Heart right ventricle (tissue), 16 donors: Measurements from ENCODE around the gene ADARB2. TPM values are rescaled to one million over a fixed set of nuclear protein-coding genes. Genes with fewer than 3 reads are reported as not detected.

Experiments
- ATAC-seq, 8 donors: fragments of 200-7000 bp; cut with Tn5 transposase; one replicate each; pipeline ENCODE4 v1.9.1; 2020; ENCODE audit warnings: mild to moderate bottlenecking in 8 of 8, moderate library complexity in 8 of 8, moderate number of reproducible peaks in 1 of 8
- DNase-seq, 2 donors: peaks; one replicate each; pipeline ENCODE4 v3.0.0-alpha.2; 2020
- H3K27ac ChIP-seq, 10 donors: fragments of 200-600 bp; sonication (generic) in 2 of 10; one replicate each; pipeline versions ENCODE4 v1.5.0 to v1.8.0; 2020 to 2022; ENCODE audit warnings: mild to moderate bottlenecking in 3 of 10
- H3K27me3 ChIP-seq, 7 donors: fragments of 200-600 bp; one replicate each; pipeline ENCODE4 v1.8.0; 2021 to 2022; ENCODE audit warnings: mild to moderate bottlenecking in 2 of 7
- H3K36me3 ChIP-seq, 9 donors: fragments of 200-600 bp; sonication (generic) in 1 of 9; one replicate each; pipeline versions ENCODE4 v1.5.0 to v1.8.0; 2020 to 2022; ENCODE audit warnings: mild to moderate bottlenecking in 2 of 9
- H3K4me1 ChIP-seq, 9 donors: fragments of 200-600 bp; sonication (generic) in 1 of 9; one replicate each; pipeline versions ENCODE4 v1.5.0 to v1.8.0; 2020 to 2022; ENCODE audit warnings: mild to moderate bottlenecking in 4 of 9
- H3K4me3 ChIP-seq, 10 donors: fragments of 200-600 bp; sonication (generic) in 2 of 10; one replicate each; pipeline versions ENCODE4 v1.5.0 to v1.8.0; 2020 to 2022; ENCODE audit warnings: mild to moderate bottlenecking in 7 of 10, moderate library complexity in 2 of 10
- H3K9me3 ChIP-seq, 11 donors: fragments of 200-600 bp in 10 of 11; sonication (generic) in 2 of 11; one replicate each; pipeline versions ENCODE4 v1.5.0 to v1.8.0; 2013 to 2022; ENCODE audit warnings: mild to moderate bottlenecking in 2 of 11, control low read depth in 1 of 11, moderate library complexity in 1 of 11
- CTCF ChIP-seq, 9 donors: fragments of 200-600 bp; sonication (generic) in 2 of 9; IDR thresholded peaks; one replicate each; pipeline versions ENCODE4 v1.5.0 to v1.8.0; 2021 to 2022; ENCODE audit warnings: antibody characterized with exemption in 9 of 9, mild to moderate bottlenecking in 5 of 9, moderate library complexity in 1 of 9
- WGBS, 2 donors: extraction: QIAGEN DNeasy Blood & Tissue Kit; methylation state at CpG; one replicate each; pipeline ENCODE4 v1.1.7; 2013; ENCODE audit warnings: inconsistent platforms in 1 of 2; 5-methylcytosine and 5-hydroxymethylcytosine counted together
- intact Hi-C, 10 donors: fragments of 100-400 bp; cut with DNase I; formaldehyde crosslinking; loops; one replicate each; pipeline versions ENCODE4 v1.11.1 to v1.14.2; 2022
- polyA plus RNA-seq, 2 donors: library from polyadenylated mRNA; stranded (reverse); fragments of 200-250 nt; gene quantifications; one replicate each; pipeline ENCODE4 v1.2.3, GENCODE V29; 2013
- total RNA-seq, 10 donors: library from RNA; stranded (reverse); fragmentation: NEBNext Ultra II Directional in 3 of 10; extraction: Animal tissue kit (Norgen Biotek cat#: 25700) in 3 of 10; gene quantifications; one replicate each; pipeline versions ENCODE4 v1.2.1 to v1.2.4, GENCODE V29; 2021 to 2023
- donor health status: Arrhythmogenic right ventricular cardiomyopathy.
- donor health status: ischemic (EF 13 %, LVEDD 7.1; RV severe dilation, severe dysfunction).
- donor health status: healthy with polysubstance abuse.
- donor health status: DM: no; HTN: yes; CAD: no.
- donor health status: DM: no; HTN: no; CAD: no.
- donor health status: ischemic (EF 25% LVEDD 6.9; RV normal size, moderate dysfunction).
- donor health status: ischemic (EF 25% LVEDD 5.7; RV mildly dilated, moderate dysfunction).
- donor health status: healthy.
- donor health status: DM: yes; HTN: yes; CAD: no.
- donor health status: Ischemic cardiomyopathy.
- donor health status: ischemic (EF 35%, LVEDD 5.7; RV mildly dilated, moderate dysfunction).
- donor health status: nonischemic (EF 11% LVEDD 7.7; RV severe dilation, severe dysfunction).
- donor health status: DM: yes; HTN: yes; CAD: no.
- donor health status: PGD.
- donor health status: ischemic (EF 29% LVEDD 5.4; RV normal size, mild dysfunction).
- donor health status: nonischemic (EF 23%, LVEDD 6.1; RV moderate dilation, normal function).

Gene ADARB2
- total and polyA plus RNA-seq, 12 donors, result 0.08 to 0.47 (median 0.17) TPM; not detected in 2

DNA sequence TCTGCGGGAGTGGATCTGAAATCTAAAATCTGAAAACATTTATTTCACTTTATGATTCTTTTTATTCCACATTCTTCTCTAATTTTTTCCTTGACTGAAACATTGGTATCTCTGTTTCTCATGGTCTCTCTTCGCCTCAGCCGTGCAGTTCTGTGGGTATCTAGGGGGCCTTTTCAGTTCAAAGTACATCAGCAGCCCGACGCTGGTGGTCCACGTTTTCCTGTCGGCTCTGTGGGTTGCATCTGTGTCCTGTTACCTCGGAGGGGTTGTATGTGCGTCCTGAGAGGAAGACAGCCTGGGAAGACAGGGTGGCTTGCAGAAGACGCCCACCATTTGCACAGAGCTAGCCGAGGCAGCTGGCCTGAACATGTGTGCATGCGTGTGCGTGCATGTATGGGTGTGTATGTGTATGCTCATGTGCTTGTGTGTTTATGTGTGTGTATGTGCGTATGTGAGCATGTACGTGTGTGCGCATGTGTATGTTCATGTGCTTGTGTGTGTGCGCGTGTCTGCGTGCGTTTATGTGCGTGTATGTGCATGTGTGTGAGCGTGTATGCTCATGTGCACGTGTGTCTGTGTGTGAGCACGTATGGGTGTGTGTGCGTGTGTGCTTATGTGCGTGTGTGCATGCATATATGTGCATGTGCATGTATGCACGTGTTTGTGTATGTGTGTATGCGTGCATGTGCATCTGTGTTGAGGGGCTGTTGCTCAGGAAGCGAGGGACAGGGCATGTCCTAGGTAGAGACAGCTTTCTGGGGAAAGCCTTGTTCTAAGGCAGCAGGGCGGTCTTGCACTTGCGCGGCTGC lies 211.8 kb downstream of the ADARB2 start:
- intact Hi-C loops, result loop anchor here in 1 of 10 donors (2.0 kb wide), 1 partner anchor 47 kb away; no protein-coding TSS in a partner anchor
- ATAC-seq, result no peak
- Histone ChIP-seq H3K27ac (no peak overlapping the region), H3K4me3 (no peak overlapping the region), H3K9me3 (no peaks in the 10 kb centered on the region), H3K4me1 (no peaks in the 10 kb centered on the region), H3K36me3 (no peaks in the 10 kb centered on the region), H3K27me3 (peaks cover 0 to 27% (median 4%) of the 10 kb centered on the region in 7 donors)
- no peak for TF ChIP-seq CTCF (IDR thresholded peaks at IDR 0.05)
- WGBS, 2 donors, result 93 to 94% methylated on average over 32 of the region's 32 CpGs
- no peak for DNase-seq

DNA sequence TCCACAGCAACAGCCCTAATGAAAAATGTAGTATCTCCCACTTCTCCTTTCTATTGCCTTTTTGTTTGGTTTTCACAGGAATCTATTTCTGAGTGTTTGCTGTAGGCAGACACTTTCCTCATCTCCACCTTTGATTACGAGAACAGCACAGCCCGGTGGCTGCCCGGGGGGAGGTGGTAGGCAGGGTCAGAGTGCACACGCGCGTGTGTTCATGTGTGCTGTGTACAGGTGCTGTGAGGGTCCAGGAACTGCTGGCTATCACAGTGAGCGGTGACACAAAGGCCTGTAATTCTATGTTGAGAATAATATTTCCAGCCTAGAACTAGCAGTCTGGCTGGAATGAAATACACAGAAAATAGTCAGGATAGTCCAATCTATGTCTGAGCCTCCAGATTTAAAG lies 212.8 kb downstream of the ADARB2 start:
- Histone ChIP-seq H3K9me3 (no peaks in the 10 kb centered on the region), H3K36me3 (no peaks in the 10 kb centered on the region), H3K27ac (no peak overlapping the region), H3K27me3 (peaks cover 0 to 24% (median 4%) of the 10 kb centered on the region in 7 donors), H3K4me3 (no peak overlapping the region), H3K4me1 (no peaks in the 10 kb centered on the region)
- ATAC-seq (no peak), DNase-seq (no peak)
- TF ChIP-seq CTCF (IDR thresholded peaks at IDR 0.05), result no peak
- intact Hi-C loops, result no loop called here
- 81 to 83% methylated on average over 7 of the region's 7 CpGs for WGBS, 2 donors

DNA sequence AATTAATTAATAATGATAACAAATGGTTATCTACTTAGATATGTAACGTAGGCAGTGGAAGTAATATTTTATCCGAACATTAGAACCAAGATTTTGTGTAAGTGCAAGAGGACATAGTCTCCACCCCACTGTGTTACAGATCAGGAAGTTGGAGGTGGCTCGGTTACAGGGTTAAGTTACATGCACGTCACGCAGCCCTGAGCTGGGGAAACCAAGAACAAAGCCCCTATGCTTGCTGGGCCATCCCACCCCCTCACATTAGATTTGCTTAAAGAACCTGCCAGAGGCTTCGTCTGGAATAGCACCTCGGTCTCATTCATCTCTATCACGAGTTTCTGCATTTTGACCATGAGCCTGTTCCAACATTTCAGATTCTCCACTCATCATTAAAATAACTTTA lies 214.1 kb downstream of the ADARB2 start:
- DNase-seq (no peak), ATAC-seq (no peak)
- WGBS, 2 donors, result 53 to 54% methylated on average over 8 of the region's 8 CpGs
- no peak for TF ChIP-seq CTCF (IDR thresholded peaks at IDR 0.05)
- Histone ChIP-seq H3K27me3 (peaks cover 0 to 21% (median 4%) of the 10 kb centered on the region in 7 donors), H3K36me3 (no peaks in the 10 kb centered on the region), H3K4me1 (no peaks in the 10 kb centered on the region), H3K27ac (no peak overlapping the region), H3K9me3 (no peaks in the 10 kb centered on the region), H3K4me3 (no peak overlapping the region)
- intact Hi-C loops, result no loop called here

DNA sequence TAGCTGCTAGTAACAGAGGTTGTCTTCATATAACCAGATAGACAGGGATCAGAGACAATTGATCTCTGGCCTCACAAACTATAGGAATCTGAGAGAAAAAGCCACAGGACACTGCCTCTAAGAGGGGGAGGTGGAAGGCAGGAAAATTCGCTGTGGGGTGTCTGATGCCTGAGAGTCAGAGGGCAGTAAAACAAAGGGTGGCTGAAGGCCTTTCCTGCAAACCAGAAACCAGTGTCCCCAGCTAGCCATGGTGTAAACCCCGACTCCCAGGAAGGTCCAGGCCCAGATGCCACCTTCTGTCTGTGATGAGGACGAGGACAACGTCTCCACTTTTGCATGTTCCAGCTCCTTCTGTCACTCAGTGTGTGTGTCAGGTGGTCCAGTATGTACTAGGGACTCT lies 215.1 kb downstream of the ADARB2 start:
- WGBS, 2 donors, result 63% methylated on average over 4 of the region's 4 CpGs
- intact Hi-C loops, result no loop called here
- H3K4me3 ChIP-seq, result no peak overlapping the region

More for the DNA sequence above, 215.1 kb downstream of the ADARB2 start:
- no peak for TF ChIP-seq CTCF (IDR thresholded peaks at IDR 0.05)
- Histone ChIP-seq H3K27ac (no peak overlapping the region), H3K9me3 (no peaks in the 10 kb centered on the region), H3K36me3 (no peaks in the 10 kb centered on the region), H3K4me1 (no peaks in the 10 kb centered on the region), H3K27me3 (peaks cover 0 to 17% (median 3%) of the 10 kb centered on the region in 7 donors)
- DNase-seq (no peak), ATAC-seq (no peak)
